ENCODE results near the gene JKAMP.
"Not testable (repeated sequence)": the region's sequence is repeated elsewhere in the genome, so short reads cannot be mapped to it uniquely, and the experiment has no call there.

JKAMP gene, protein sequence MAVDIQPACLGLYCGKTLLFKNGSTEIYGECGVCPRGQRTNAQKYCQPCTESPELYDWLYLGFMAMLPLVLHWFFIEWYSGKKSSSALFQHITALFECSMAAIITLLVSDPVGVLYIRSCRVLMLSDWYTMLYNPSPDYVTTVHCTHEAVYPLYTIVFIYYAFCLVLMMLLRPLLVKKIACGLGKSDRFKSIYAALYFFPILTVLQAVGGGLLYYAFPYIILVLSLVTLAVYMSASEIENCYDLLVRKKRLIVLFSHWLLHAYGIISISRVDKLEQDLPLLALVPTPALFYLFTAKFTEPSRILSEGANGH

GRCh38 chr14:59483819-59484638, at the start of gene JKAMP, which contains the start of gene L3HYPDH:
Gene JKAMP, plus strand, starts transcription at chr14:59484517. Its CDS starts 73 bp downstream, at chr14:59484590.
Gene L3HYPDH, minus strand, starts transcription at chr14:59484408. Its CDS starts 92 bp downstream, at chr14:59484316.
- peak; percentile 88 for DNase-seq (ENCODE audit: low spot score)

DNA sequence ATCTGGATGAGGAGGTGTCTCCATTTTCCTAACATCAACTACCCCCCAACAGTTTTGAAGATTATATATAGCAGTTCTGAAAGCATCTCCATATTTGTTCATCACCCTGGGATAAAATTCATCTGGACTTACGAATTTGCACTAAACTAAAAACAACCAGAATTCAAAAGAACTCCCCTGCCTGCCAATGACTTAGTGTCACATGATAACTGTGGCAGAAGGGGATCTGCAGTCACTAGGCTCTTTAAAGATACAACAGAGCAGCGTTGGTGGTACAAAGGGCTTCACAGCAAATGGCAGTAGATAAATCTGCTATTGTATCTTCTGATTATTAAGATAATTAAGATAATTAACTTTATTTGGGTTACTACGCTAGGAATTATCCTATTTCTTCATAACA, 49.2 kb upstream of the JKAMP start:
- DNase-seq (ENCODE audit: low spot score), result no peak

GRCh38 chr14:59435987-59436386, 48.3 kb upstream of the JKAMP start:
- no peak for DNase-seq (ENCODE audit: low spot score)

GRCh38 chr14:59438195-59438647, 46.1 kb upstream of the JKAMP start:
- DNase-seq (ENCODE audit: low spot score), result no peak

- no peak for DNase-seq (ENCODE audit: low spot score)
Measured at GRCh38 chr14:59439256-59439965, 44.9 kb upstream of the JKAMP start.

- not testable (repeated sequence) for DNase-seq (ENCODE audit: low spot score)
Measured at GRCh38 chr14:59448673-59449072, 35.6 kb upstream of the JKAMP start.

- DNase-seq (ENCODE audit: low spot score), result no peak
Measured at GRCh38 chr14:59450716-59451115, 33.6 kb upstream of the JKAMP start.

GRCh38 chr14:59451849-59452248, 32.5 kb upstream of the JKAMP start:
- no peak for DNase-seq (ENCODE audit: low spot score)

DNA sequence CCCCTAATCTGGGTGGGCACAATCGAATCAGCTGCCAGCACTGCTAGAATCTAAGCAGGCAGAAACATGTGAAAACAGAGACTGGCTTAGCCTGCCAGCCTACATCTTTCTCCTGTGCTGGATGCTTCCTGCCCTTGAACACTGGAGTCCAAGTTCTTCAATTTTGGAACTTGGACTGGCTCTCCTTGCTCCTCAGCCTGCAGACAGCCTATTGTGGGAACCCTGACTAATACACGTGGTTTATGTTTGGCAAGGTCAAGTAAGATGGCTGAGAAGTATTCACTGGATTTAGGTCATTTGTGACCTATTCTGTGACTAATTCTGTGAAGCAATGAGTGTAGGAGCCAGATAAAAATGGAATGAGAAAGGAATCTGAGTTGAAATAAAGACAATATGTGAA, 30.2 kb upstream of the JKAMP start:
- DNase-seq (ENCODE audit: low spot score), result peak; percentile 8

GRCh38 chr14:59455411-59455810, 28.9 kb upstream of the JKAMP start:
- DNase-seq (ENCODE audit: low spot score), result no peak

DNA sequence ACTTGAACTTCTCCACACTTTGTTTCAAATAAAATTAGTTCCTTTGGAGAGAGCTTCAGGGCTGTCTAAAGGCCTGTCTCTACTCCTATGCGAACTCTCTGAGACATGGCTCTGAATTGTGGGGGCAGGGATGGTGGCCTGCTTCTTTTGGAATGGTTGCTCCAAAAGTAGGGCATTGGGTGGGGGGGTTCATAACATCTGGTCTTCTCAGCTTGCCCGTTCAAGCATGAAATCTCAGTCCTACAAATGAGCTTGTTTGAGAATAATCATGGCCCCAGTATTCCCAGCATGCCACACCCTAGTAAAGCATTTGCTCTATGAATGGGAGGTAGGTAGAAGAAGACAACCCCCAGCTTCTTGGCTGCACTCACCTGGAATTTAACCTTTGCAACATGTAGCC, 25.8 kb upstream of the JKAMP start:
- no peak for DNase-seq (ENCODE audit: low spot score)

DNA sequence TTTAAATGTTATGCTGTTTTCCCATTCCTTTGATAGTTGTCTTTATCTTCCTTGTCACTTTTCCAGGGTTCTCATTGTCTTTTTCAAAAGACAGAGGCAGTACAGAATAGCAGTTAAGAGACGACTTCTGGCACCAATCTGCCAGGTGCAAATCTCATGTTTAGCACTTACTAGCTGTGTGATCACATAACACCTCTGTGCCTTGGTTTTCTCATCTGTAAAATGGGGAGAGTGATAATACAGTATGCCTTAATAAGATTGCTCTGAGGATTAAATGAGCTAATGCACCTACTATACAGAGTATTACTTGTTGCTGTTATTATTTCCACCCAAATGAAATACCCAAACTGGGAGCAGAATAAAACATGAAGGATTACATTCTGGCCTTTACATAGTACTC, 23.9 kb upstream of the JKAMP start:
- no peak for DNase-seq (ENCODE audit: low spot score)

- DNase-seq (ENCODE audit: low spot score), result no peak
Measured at GRCh38 chr14:59461891-59462290, 22.4 kb upstream of the JKAMP start.

DNA sequence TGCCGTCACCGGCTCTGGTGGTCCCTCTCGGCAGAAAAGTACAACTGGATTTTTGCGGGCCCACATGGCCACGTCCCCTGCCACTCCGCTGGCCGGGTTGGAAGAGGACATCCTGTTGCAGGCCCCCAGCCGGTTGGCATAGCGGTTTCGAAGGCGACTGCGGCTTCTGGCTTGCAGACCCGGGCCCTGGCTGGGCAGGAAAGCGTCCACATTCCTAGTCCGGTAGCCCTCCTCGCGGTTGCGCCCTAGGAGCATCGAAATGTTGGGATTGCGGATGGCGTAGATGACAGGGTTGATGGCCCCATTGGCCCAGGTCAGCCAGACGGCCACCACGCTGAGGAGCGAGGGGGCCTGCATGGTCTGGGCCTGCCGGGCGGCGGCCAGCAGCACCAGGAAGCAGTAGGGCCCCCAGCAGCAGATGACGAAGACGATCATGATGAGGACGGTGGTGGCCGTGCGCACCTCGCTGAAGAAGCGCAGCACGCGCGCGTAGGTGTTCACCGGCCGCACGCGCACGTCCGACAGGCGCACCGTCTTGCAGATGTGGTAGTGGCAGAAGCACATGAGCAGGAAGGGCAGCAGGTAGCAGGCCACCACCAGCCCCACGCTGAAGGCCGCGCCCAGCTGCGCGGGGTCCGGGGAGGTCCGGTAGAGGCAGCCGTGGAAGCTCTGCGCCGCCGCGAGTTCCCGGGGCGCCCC, 20.4 kb upstream of the JKAMP start:
- DNase-seq (ENCODE audit: low spot score), result no peak

DNA sequence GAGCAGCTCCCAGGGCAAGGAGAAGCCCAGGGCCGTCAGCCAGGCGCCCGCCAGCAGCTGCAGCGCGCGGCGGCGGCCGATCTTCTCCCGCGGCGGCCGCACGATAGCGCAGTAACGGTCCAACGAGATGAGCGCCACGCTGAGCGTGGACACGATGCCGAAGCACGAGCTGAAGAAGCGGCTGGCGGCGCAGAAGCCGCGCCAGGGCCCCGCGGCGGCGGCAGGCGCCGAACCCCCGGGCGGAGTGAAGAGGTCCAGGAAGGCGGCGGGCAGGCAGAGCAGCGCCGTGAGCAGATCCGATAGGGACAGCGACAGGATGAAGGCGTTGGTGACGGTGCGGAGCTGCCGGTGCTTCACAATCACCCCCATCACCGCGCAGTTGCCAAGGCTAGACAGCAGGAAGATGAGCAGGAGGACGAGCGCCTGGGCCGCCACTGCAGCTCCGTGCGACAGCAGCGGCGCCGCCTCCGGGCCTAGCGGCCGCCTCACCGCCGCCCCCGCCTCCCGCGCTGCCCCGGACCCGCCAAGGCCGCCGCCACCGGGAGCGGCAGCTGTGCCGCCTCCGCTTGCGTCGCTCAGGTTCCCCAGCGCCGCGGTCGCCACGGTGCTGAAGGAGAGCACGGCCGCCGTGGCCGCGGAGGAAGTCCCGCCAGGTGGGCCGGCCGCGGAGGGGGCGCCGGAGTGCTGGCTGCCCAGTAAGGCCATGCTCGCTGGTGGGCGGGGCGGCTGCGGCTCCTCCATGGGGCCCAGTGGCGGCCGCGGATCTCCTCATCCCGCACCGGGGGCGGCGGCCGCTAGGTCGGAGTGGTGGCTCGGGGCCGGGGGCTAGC, 19.6 kb upstream of the JKAMP start:
- no peak for DNase-seq (ENCODE audit: low spot score)

GRCh38 chr14:59465316-59466135, 18.8 kb upstream of the JKAMP start, which contains the start of gene GPR135:
Gene GPR135, minus strand, starts transcription at chr14:59465380. Its CDS starts 154 bp downstream, at chr14:59465226.
- no peak for DNase-seq (ENCODE audit: low spot score)

DNA sequence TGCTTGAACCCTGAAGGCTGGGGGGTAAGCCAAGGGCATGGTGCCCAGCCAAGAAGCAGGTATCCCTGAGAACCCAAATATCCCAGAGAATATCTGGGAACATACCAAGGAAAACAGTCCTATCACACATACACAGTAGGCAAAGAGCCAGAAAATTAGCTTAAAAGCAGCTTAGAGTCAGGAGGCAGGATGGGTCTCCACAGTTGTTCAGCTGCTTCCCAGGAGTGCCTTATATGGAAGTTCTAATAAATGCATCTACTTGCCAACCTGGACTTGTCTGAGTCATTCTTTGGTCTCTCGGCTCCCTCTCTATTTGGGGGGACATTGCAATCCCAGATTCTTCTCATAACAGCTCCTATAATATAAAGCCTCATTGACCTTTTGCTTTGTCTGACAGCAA, 10.1 kb upstream of the JKAMP start:
- DNase-seq (ENCODE audit: low spot score), result no peak

GRCh38 chr14:59475709-59476108, 8.6 kb upstream of the JKAMP start:
- DNase-seq (ENCODE audit: low spot score), result no peak

DNA sequence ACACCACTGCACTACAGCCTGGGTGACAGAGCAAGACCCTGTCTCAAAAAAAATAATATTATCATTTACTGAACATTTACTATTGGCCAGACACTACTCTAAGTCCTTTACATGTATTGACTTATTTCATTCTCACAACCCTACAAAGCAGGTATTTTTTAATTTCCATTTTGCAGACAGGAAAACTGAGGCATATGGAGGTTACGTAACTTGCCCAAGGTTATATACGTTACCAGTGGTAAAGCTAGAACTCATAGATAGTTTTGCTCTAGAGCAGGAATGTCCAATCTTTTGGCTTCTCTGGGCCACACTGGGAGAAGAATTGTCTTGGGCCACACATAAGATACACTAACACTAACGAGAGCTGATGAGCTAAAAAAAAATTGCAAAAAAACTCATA, 5.8 kb upstream of the JKAMP start:
- DNase-seq (ENCODE audit: low spot score), result no peak

GRCh38 chr14:59480166-59480565, 4.2 kb upstream of the JKAMP start:
- DNase-seq (ENCODE audit: low spot score), result no peak
